K562 (cell line): ENCODE results near the gene CGREF1. TPM values are rescaled to one million over a fixed set of nuclear protein-coding genes. Genes with fewer than 3 reads are reported as not detected.
A peak's percentile ranks its signal among the peaks of the same experiment; 100 is the strongest.

ENCODE experiments used
- BRD4 ChIP-seq: fragments of 200-600 bp; sonication (generic); IDR thresholded peaks from 2 replicates; pipeline ENCODE4 v1.6.1; 2017; ENCODE audit warnings: inconsistent platforms
- CBFA2T2 ChIP-seq: fragments of 450-650 bp; conservative IDR thresholded peaks from 2 replicates; pipeline ENCODE4 v1.6.1; 2017; ENCODE audit warnings: mild to moderate bottlenecking
- DPF2 ChIP-seq: fragments of 450-650 bp; IDR thresholded peaks from 2 replicates; pipeline ENCODE4 v1.6.1; 2016
- E4F1 ChIP-seq: fragments of 250-450 bp; sonication (Bioruptor Pico); IDR thresholded peaks from 2 replicates; pipeline ENCODE4 v1.5.0; 2021; ENCODE audit warnings: mild to moderate bottlenecking, borderline replicate concordance
- FIP1L1 ChIP-seq: fragments of 200-400 bp; formaldehyde crosslinking; IDR thresholded peaks from 2 replicates; pipeline ENCODE4 v1.6.1; 2018; ENCODE audit warnings: mild to moderate bottlenecking, low read depth, low read length; ENCODE audit not compliant: poor library complexity, severe bottlenecking
- FUS ChIP-seq: fragments of 200-400 bp; formaldehyde crosslinking; optimal IDR thresholded peaks from 2 replicates; pipeline ENCODE3; 2017; ENCODE audit warnings: low read depth, low read length
- GABPB2 ChIP-seq: fragments of 250-450 bp; sonication (Bioruptor Pico); conservative IDR thresholded peaks from 2 replicates; pipeline ENCODE4 v1.5.1; 2021; ENCODE audit warnings: mild to moderate bottlenecking
- GATA2 ChIP-seq: sonication (generic); formaldehyde crosslinking; IDR thresholded peaks from 2 replicates; pipeline ENCODE4 v1.4.0; 2020; ENCODE audit warnings: mild to moderate bottlenecking, missing genetic modification reagents
- HNRNPH1 ChIP-seq: fragments of 200-400 bp; formaldehyde crosslinking; optimal IDR thresholded peaks from 2 replicates; pipeline ENCODE3; 2017; ENCODE audit warnings: low read depth, mild to moderate bottlenecking, low read length, moderate library complexity
- MAFG ChIP-seq: fragments of 450-650 bp; conservative IDR thresholded peaks from 2 replicates; pipeline ENCODE4 v1.6.1; 2016; ENCODE audit warnings: missing genetic modification characterization, missing compliant biosample characterization
- MAFK ChIP-seq: IDR thresholded peaks from 2 replicates; pipeline ENCODE4 v1.6.1; 2011; ENCODE audit warnings: low read length, improper control_type of control experiment
- NONO ChIP-seq, 2 experiments: fragments of 200-400 bp in 1 of 2; fragments of 450-650 bp in 1 of 2; formaldehyde crosslinking in 1 of 2; IDR thresholded peaks; 2 replicates each; pipeline ENCODE4 v1.6.1; 2017; ENCODE audit warnings: low read depth in 2 of 2, mild to moderate bottlenecking in 2 of 2, moderate library complexity in 2 of 2, low read length in 1 of 2
- POLR2H ChIP-seq: IDR thresholded peaks from 2 replicates; pipeline ENCODE4 v1.6.1; 2016; ENCODE audit warnings: missing genetic modification characterization, low read depth, mild to moderate bottlenecking, control low read depth, missing compliant biosample characterization, moderate library complexity
- UBTF ChIP-seq, 2 experiments: IDR thresholded peaks; 2 replicates each; pipeline ENCODE4 v1.6.1; 2012; ENCODE audit warnings: improper control_type of control experiment in 2 of 2, low read depth in 2 of 2, low read length in 2 of 2, borderline replicate concordance in 1 of 2
- ZFP91 ChIP-seq: sonication (generic); formaldehyde crosslinking; IDR thresholded peaks from 2 replicates; pipeline ENCODE4 v1.8.0; 2022; ENCODE audit warnings: mild to moderate bottlenecking, missing genetic modification reagents
- ZNF133 ChIP-seq: fragments of 250-450 bp; sonication (Bioruptor Pico); IDR thresholded peaks from 2 replicates; pipeline ENCODE4 v1.4.0; 2020; ENCODE audit warnings: mild to moderate bottlenecking
- ZNF561 ChIP-seq: fragments of 450-650 bp; formaldehyde crosslinking; conservative IDR thresholded peaks from 2 replicates; pipeline ENCODE4 v1.4.0; 2020; ENCODE audit warnings: mild to moderate bottlenecking, moderate library complexity
- polyA plus RNA-seq, 8 experiments: library from polyadenylated mRNA; depleted of rRNA in 4 of 8; stranded (reverse) in 5 of 8; unstranded in 3 of 8; fragments of >200 nt; fragmentation: Nextera tagmentation in 2 of 8; fragmentation: Illumina TruSeq in 1 of 8; extraction: Ambion mirVana in 2 of 8; extraction: Trizol in 1 of 8; gene quantifications; 2 replicates each; pipeline versions ENCODE4 v1.2.1 to v1.2.3, GENCODE V29; 2011 to 2014; ENCODE audit warnings: inconsistent platforms in 1 of 8, missing spikeins in 1 of 8
- total RNA-seq, 7 experiments: library from RNA; depleted of rRNA in 6 of 7; stranded (reverse); fragments of >200 nt in 6 of 7; fragmentation: Illumina TruSeq in 2 of 7; extraction: Trizol in 2 of 7; gene quantifications; 2 replicates each; pipeline versions ENCODE4 v1.2.1 to v1.2.3, GENCODE V29; 2011 to 2021; ENCODE audit warnings: low replicate concordance in 1 of 7

CGREF1 gene
- total and polyA plus RNA-seq, 9 of the 15 experiments (the other 6 are each of a cell fraction or from before 2014, with no cell fraction given) = 0.07 to 0.50 (median 0.37) TPM

- TF ChIP-seq ZFP91 (CRISPR knock-in tag) (no peak), HNRNPH1 (no peak), POLR2H (tag) (no peak), GATA2 (no peak), MAFG (tag) (peak; percentile 57; the same call in 1 of the 2 replicates), ZNF561 (CRISPR knock-in tag) (no peak), FIP1L1 (no peak), ZNF133 (CRISPR knock-in tag) (no peak), DPF2 (0 out of 2 replicates have a peak, but pooled peaks have one; percentile 42), E4F1 (no peak), CBFA2T2 (no peak), UBTF (IDR thresholded peaks at IDR 0.05; ENCODE audit: borderline replicate concordance in 1 of 2, low read depth in 2 of 2, low read length in 2 of 2) (no peak), MAFK (peak; percentile 73), GABPB2 (no peak), BRD4 (no peak), FUS (no peak), NONO (IDR thresholded peaks at IDR 0.05; ENCODE audit: low read depth in 2 of 2, low read length in 1 of 2) (no peak)
These were observed 42.6 kb downstream of the CGREF1 start (continued) for GRCh38 chr2:27076323-27076722.
